Stimulated activated CD8-positive, alpha-beta memory T cell treated with anti-CD3 and anti-CD28 coated beads, Interleukin-7, amount 100 ng/mL, for 24 hours (primary cell): ENCODE data around the gene DOCK4.

ENCODE experiments used
- DNase-seq: peaks from one replicate; pipeline ENCODE4 v3.0.0-alpha.2; 2020; ENCODE audit warnings: low read depth

The DOCK4 gene

GRCh38 chr7:112214883-112215282 is 8.7 kb upstream of the DOCK4 start:
- DNase-seq = no peak

DNA sequence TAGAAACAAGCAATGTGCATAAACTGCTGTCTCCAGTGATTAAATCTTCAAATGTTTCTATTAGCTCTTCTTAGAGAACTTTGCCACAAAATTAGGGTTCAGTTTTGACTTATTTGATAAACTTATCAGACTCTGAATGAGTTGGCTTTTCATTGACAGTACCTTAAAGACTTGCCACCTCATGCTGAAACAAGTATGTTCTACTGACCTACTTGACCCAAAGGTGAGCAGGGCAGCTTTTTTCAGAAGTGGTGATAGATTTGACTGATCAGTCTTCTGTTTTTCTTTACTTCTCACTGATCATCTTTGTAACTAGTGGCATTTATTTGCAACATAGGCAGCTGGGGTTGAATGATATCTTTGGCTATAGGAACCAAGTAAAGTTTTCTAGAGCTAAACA is 8.1 kb upstream of the DOCK4 start:
- no peak for DNase-seq

DNA sequence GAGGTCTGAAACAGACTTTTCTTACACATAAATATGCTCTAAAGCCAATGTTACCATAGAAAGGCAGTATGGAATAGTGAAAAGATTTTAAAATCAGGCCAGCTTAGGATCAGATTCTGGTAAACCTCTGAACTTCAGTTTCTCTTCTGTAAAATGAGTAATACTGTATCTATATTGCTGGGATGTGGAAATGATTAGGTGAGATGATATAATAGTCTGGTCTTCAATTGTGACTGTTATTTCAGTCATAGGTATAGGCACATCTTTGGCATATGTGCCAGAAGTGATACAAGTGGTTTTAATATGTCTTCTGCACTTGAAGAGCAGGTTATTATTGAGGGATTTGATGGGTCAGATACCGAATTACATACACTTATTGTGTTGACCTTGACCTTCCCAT is 7.5 kb upstream of the DOCK4 start:
- no peak for DNase-seq

DNA sequence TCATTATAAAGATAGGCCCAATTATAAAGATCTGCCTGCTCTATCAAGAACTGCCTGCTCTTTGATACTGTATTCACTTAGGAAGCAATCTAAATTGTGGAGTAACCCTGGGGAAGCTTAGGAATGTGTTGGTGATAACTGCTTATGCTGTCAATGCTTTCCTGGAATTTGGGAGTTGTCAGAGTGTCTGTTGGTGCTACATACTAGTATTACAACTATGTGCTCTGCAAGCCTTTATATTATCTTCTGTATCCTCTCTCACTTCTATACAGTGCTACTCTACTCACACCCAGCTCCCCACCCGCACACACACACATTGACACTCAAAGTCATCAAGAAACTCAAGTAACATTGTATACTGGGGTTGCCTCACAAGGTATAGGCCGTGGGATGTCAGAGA is 6.4 kb upstream of the DOCK4 start:
- no peak for DNase-seq

GRCh38 chr7:112211348-112211907 is 5.2 kb upstream of the DOCK4 start:
- DNase-seq = no peak

DNA sequence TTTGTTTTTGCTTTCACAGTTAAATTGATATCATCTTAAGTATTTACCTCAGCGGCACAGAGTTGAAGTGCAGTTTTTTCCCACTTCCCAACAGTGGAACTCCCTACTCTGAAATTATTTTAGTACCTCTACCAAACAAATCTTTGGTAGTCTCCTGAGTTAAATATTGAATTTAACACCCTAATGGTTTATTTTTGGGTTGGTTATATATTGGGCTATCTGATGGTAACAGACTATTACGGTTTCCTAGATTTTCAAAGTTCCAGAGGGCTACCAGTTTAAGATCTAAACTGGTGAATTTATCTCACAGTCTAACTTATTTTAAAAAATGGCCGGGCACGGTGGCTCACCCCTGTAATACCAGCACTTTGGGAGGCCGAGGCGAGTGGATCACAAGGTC is 1.6 kb upstream of the DOCK4 start:
- DNase-seq = no peak

DNA sequence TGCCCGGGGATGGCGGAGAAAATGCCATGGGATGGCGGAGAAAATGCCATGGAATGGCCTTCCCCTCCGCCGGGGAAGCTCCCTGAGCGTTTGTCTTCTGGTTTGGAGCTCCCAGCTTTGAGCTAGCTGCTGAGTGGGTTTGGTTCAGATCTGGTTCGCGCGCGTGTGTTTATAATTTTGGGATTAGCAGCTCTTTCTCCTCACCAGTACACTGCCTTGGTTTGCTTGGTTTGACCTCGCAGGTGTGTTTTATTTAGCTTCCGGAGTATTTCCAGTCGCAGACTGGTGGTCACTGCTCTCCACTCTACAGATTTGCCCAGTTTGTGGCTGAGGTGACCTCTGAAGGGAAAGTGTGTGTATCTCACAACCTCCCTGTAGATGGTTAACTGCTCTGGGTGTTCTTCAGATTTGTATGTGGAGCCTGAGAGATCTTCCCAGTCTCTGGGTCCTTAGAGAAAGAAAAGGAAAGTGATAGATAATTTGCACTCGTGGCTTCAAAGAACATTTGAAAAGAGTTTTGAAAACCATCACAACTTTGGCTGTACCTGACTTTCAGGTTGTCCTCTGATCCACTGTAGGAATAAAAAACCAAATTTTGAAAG is 893 bp upstream of the DOCK4 start:
- DNase-seq = no peak

DNA sequence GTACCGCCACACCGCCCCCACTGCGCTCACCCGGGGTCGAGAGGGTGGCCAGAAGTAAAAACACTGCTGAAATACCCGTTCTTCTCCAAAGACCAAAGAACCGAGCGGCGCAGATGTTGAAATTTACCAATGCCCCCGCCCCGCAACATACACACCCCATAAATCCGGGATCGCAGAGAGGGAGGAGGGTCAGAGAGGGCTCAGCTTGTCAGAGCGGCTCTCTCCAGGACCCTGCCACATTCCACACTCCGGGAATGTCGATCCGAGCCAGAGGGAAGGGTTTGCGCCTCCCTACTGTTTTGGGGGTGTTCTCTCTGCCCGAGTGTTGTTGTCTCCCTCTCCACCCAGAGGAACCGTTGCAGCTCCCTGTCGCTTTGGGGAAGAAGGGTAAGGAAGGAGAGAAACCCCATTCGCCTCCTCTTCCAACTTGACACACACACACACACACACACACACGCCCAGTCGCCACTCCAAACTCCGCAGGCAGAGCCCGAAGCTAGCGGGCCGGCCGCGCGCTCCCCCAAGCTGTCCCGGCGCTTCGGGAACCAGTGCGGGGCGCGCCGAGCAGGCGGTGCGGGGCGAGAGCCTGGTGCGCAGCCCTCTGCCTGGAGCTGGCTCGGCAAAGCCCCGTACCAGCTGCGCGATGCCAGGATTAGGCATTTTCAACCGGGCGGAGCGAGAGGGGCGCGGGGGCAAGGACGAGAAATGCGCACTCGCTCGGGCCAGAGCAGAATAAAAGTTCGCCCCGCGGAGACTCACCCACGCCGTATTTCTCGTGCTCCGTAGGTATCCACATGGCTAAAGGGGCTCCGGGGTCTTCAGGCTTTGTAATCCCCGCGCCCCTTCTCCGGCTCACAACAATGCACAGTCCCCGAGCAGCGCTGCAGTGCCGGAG is 609 bp downstream of the DOCK4 start:
- no peak for DNase-seq

DNA sequence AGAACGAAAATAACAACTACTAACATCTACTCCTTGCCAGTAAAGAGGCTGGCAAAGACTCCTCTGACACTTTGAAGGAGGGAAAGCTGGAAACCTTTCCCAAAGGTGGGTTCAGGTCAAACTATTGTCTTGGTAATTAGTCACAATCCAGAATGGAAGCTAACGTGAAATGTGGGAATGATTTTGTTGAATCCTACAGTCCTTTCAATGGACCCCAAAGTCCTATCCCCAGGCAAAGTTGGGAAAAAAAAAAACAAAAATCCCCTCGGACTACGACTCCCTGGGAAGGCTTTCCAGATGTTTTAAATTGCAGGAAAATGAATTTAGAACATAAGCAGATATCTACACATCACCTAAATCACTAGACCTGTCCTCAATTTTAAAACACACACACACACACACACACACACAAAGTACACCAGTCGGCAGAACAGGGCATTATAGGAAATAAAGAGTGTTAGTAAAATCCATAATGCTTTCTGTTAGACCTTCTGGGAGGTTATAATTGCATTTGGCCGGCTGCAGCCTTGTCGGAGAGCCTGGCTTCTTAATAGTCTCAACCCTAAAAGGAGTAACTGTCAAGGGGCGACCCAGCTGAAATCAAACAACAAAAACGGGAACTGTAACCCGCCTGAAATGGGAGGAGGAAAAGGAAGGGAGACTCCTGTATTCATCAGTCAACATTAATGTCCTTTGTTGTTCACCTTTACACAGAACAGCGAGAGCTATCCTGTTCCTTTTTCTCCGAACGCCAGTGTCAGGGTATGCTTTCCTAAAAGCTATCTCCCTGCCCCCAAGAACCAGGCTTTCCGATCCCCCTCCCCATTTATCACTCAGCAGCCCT is 1.5 kb downstream of the DOCK4 start:
- DNase-seq = no peak

GRCh38 chr7:112203365-112203739 is 2.8 kb downstream of the DOCK4 start:
- DNase-seq = no peak

- no peak for DNase-seq
Observed at GRCh38 chr7:112202816-112203215, 3.4 kb downstream of the DOCK4 start.

GRCh38 chr7:112201839-112202238 is 4.4 kb downstream of the DOCK4 start:
- no peak for DNase-seq

DNA sequence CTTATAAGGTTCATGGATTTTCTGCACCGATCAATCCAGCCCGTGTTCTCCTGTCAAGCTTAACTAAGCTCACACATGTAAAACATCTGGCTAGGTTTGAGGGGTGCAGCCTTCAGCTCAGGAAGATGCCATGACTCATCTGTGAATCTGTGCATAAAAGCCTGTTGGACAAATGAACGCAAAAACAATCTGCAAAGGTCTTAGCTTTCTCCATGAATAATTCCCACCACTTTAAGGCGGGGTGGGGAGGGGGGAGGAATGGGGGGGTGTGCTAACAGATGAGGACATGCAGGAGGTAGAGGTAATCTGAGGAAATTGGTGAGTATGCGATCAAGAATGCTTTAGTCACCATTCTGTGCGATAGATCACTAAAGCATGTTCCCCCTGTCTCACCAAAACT is 4.8 kb downstream of the DOCK4 start:
- no peak for DNase-seq

DNA sequence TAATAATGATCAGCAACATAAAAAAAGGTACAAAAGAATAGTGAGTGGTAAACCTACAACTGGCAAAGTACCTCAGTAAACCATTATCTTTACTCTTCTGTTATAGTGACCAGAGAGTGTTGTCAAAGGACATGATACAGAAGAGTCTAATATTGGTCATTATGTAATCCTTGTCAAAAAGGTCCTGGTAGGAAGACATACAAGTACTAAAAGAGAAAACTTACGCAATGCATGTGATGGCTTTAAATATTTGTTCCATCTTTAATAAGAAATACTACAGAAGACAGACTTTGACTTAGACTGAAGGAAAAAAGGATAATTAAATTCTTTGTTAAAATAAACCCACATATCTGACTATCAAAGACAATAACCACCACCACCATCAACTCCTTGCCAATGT is 6.5 kb downstream of the DOCK4 start:
- no peak for DNase-seq

- DNase-seq = no peak
Observed at GRCh38 chr7:112199035-112199655, 7.1 kb downstream of the DOCK4 start.

DNA sequence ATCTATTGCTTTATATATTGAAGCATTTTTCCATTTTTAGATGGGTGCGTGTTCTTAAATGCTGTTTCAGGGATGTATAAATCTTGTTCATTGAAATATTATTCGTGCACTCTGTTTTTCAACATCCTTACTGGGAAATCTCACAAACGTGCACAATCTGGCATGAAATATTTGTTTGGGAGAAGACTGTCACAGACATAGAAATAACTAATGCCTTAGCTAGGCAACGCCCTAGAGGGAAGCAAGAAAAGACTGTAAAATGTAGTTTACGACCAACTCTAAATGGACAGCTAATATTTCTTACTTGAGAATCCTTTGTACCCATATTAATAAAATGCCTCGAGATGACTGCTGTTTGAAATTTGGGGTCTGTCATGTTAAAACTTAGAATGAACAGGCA is 8.9 kb downstream of the DOCK4 start:
- DNase-seq = no peak

DNA sequence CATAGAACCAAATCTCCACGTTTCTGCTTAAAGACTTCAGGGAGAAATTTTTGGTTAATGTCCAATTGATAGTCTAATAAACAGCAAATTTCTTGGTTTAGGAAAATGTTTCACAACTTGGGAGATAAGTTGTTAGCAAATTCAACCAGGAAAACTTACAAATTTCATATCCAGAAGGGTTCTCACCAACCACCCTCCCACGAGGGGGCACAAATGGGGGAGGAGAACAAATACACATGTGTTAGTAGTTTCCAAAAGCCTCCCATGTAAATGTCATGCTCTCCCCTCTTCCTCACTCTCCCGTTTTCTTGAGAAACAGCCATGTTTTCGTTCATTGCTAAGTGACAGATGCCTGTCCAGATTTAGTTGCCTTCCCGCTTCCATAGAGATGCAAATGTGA is 10.5 kb downstream of the DOCK4 start:
- no peak for DNase-seq

DNA sequence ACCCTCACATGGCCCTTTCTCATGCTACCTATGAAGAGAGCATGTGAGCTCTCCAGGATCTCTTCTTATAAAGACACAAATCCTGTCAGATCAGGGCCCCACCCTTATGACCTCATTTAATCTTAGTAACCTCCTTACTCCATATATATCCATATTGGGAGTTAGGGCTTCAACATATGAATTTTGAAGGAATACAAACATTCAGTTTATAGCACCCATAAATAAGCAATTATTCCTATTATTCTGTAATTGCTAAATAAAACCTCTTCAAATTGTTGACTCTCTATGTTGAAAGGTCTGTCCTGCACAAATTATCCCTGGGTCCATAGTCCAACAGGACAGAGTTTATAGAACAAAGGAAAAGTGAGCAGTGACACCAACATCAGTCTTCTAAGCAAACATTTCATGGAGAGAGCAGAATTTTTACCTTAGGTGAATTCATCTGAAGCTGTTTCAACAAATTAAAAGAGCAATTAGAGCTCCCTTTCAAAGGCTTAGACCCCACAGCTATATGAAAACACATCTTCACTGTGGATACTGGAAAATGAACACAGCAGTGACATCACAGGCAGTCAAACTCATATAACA is 12.2 kb downstream of the DOCK4 start:
- no peak for DNase-seq

DNA sequence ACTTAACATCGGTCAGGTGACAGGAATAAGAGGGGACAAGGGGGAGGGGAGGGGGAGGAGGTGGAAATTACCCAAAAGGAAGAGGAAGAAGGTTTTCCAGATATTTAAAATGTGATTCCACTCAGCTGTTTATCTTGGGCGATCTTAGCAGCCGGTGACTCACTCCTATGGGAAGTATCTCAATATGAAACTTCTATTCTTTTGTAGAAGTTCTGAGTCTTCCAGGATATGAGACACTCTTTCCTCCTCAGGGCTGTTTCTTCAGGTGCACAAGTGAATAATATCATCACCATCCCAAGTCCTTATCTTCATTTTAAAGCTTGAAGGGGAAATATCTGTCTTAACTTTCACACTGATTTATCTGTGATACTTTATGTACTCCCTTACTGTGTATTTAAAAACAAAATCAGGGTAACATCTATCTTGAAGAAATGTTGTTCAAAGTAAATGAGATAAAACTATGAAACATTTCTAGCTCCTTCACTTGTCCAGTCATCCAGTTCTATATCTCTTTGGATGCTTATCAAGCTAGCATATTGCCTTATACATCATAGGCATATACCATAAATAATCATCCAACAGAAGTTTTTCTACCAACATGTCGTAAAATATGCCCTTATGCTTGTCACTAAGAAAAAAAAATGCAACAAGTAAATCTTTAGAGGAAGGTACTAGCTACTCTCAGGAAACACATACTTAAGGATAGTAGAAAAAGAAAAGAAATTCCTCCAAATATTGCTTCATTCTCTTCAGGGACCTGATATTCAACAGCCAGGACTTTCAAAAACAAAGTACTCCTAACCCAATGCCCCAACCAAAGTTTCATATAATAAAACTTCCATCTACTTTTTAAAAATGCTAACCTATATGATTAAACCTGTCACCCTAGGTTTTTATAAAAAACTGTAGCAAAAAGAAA is 13.7 kb downstream of the DOCK4 start:
- DNase-seq = no peak

- DNase-seq = no peak
Observed at GRCh38 chr7:112190120-112190519, 16.1 kb downstream of the DOCK4 start.

GRCh38 chr7:112189691-112190090 is 16.5 kb downstream of the DOCK4 start:
- DNase-seq = no peak
